Progenitor cell of endocrine pancreas (in vitro differentiated cells): Measurements from ENCODE around the gene TM2D1. TPM values are rescaled to one million over a fixed set of nuclear protein-coding genes. Genes with fewer than 3 reads are reported as not detected.
A peak's percentile ranks its signal among the peaks of the same experiment; 100 is the strongest.

Experiments used
- DNase-seq: peaks from one replicate; pipeline ENCODE4 v3.0.0; 2021; ENCODE audit warnings: low spot score; ENCODE audit not compliant: unreplicated experiment
- H3K27ac Mint-ChIP-seq: 2 replicates; pipeline ENCODE4 v1.8.0; 2021; ENCODE audit warnings: mild to moderate bottlenecking, moderate library complexity, mixed read lengths
- H3K27me3 Mint-ChIP-seq: 2 replicates; pipeline ENCODE4 v1.8.0; 2021; ENCODE audit warnings: mixed read lengths
- H3K36me3 Mint-ChIP-seq: 2 replicates; pipeline ENCODE4 v1.8.0; 2022; ENCODE audit warnings: mixed read lengths; ENCODE audit not compliant: insufficient read depth
- H3K4me1 Mint-ChIP-seq: 2 replicates; pipeline ENCODE4 v1.8.0; 2021; ENCODE audit warnings: low read depth, mixed read lengths
- H3K4me3 Mint-ChIP-seq: 2 replicates; pipeline ENCODE4 v1.8.0; 2021; ENCODE audit warnings: low read depth, mild to moderate bottlenecking, moderate library complexity, mixed read lengths
- H3K9me3 Mint-ChIP-seq: 2 replicates; pipeline ENCODE4 v1.8.0; 2021; ENCODE audit warnings: low read depth, mixed read lengths
- CTCF ChIP-seq: fragments of 200-600 bp; sonication (generic); IDR thresholded peaks from one replicate; pipeline ENCODE4 v1.5.0; 2021; ENCODE audit warnings: antibody characterized with exemption, mild to moderate bottlenecking; ENCODE audit not compliant: unreplicated experiment
- long read RNA-seq: library from polyadenylated mRNA; unstranded; transcript quantifications from one replicate; pipeline ENCODE4 v2.0.0, GENCODE V29; 2020
- total RNA-seq: library from RNA; stranded (reverse); gene quantifications from 2 replicates; pipeline ENCODE4 v1.2.1, GENCODE V29; 2021

TM2D1 gene
- 36.7 and 37.7 TPM in 2 replicates for total RNA-seq
- long read RNA-seq, transcript TM2D1-201 (7 exons, 1,250 nt), result major isoform, 15 of 54 reads
- long read RNA-seq, partial matches to known transcripts, result 26 of 54 reads
- long read RNA-seq, other reads (novel, unspliced or antisense), result 13 of 54 reads

- Mint-ChIP-seq H3K36me3 (no peaks in the 10 kb centered on the region), H3K4me1 (peaks cover 8% of the 10 kb centered on the region), H3K4me3 (peak within 1 kb of the TSS; percentile 93), H3K27ac (peak within 1 kb of the TSS; percentile 99), H3K9me3 (no peaks in the 10 kb centered on the region), H3K27me3 (no peaks in the 10 kb centered on the region)
- TF ChIP-seq CTCF, result no peak
- peak; percentile 69 for DNase-seq
Measured at GRCh38 chr1:61724813-61725694, at the start of gene TM2D1. TSS of gene TM2D1 (minus strand) at chr1:61725141. CDS start at chr1:61725120, 21 bp downstream.

- no peak for TF ChIP-seq CTCF
- H3K27ac Mint-ChIP-seq, result no peak overlapping the region
- no peak for DNase-seq
- H3K4me3 Mint-ChIP-seq, result no peak overlapping the region
- no peaks in the 10 kb centered on the region for H3K9me3 Mint-ChIP-seq
- H3K4me1 Mint-ChIP-seq, result no peaks in the 10 kb centered on the region
- no peaks in the 10 kb centered on the region for H3K27me3 Mint-ChIP-seq
- peaks cover 34% of the 10 kb centered on the region for H3K36me3 Mint-ChIP-seq
Measured at GRCh38 chr1:61770131-61770530, 45.2 kb upstream of the TM2D1 start.

GRCh38 chr1:61757950-61758349, 33.0 kb upstream of the TM2D1 start:
- no peak for DNase-seq
- peaks cover 5% of the 10 kb centered on the region for H3K9me3 Mint-ChIP-seq
- peaks cover 18% of the 10 kb centered on the region for H3K36me3 Mint-ChIP-seq
- peaks cover 23% of the 10 kb centered on the region for H3K4me1 Mint-ChIP-seq
- no peak overlapping the region for H3K4me3 Mint-ChIP-seq
- no peaks in the 10 kb centered on the region for H3K27me3 Mint-ChIP-seq
- no peak for TF ChIP-seq CTCF
- peak overlapping the region; percentile 86 for H3K27ac Mint-ChIP-seq

- H3K4me1 Mint-ChIP-seq, result peaks cover 24% of the 10 kb centered on the region
- H3K27ac Mint-ChIP-seq, result no peak overlapping the region
- no peak for DNase-seq
Measured at GRCh38 chr1:61756773-61757172, 31.8 kb upstream of the TM2D1 start.

More at GRCh38 chr1:61756773-61757172, 31.8 kb upstream of the TM2D1 start:
- Mint-ChIP-seq H3K27me3 (no peaks in the 10 kb centered on the region), H3K4me3 (no peak overlapping the region), H3K36me3 (peaks cover 18% of the 10 kb centered on the region), H3K9me3 (peaks cover 5% of the 10 kb centered on the region)
- TF ChIP-seq CTCF, result no peak
